Upper lobe of left lung (tissue), 6 donors: Measurements from ENCODE around the gene CSTPP1. TPM values are rescaled to one million over a fixed set of nuclear protein-coding genes. Genes with fewer than 3 reads are reported as not detected.

Experiments used
- ATAC-seq, 2 donors: fragments of 200-7000 bp; cut with Tn5 transposase; one replicate each; pipeline ENCODE4 v1.9.1; 2022; ENCODE audit warnings: mild to moderate bottlenecking in 2 of 2, moderate library complexity in 2 of 2; ENCODE audit not compliant: low FRiP score in 2 of 2
- DNase-seq, 2 donors: peaks; one replicate each; pipeline ENCODE4 v3.0.0-alpha.2; 2019 to 2020
- H3K27ac ChIP-seq, 4 donors: fragments of 200-600 bp; sonication (generic); one replicate each; pipeline ENCODE4 v1.5.1; 2016 to 2019
- H3K27me3 ChIP-seq, 4 donors: fragments of 200-600 bp; sonication (generic); one replicate each; pipeline ENCODE4 v1.5.1; 2017 to 2019
- H3K36me3 ChIP-seq, 4 donors: fragments of 200-600 bp; sonication (generic); one replicate each; pipeline ENCODE4 v1.5.1; 2016 to 2019
- H3K4me1 ChIP-seq, 4 donors: fragments of 200-600 bp; sonication (generic); one replicate each; pipeline ENCODE4 v1.5.1; 2018 to 2019
- H3K4me3 ChIP-seq, 4 donors: fragments of 200-600 bp; sonication (generic); one replicate each; pipeline ENCODE4 v1.5.1; 2017 to 2019; ENCODE audit warnings: mild to moderate bottlenecking in 2 of 4, moderate library complexity in 1 of 4
- H3K9me3 ChIP-seq, 4 donors: fragments of 200-600 bp; sonication (generic); one replicate each; pipeline ENCODE4 v1.5.1; 2018 to 2019
- EP300 ChIP-seq, 4 donors: sonication (generic); formaldehyde crosslinking; IDR thresholded peaks; one replicate each; pipeline ENCODE4 v1.5.1; 2017; ENCODE audit warnings: antibody characterized with exemption in 4 of 4, control low read depth in 2 of 4
- POLR2A ChIP-seq, 4 donors: fragments of 450-650 bp; IDR thresholded peaks; one replicate each; pipeline ENCODE4 v1.5.1; 2016 to 2017; ENCODE audit warnings: antibody characterized with exemption in 4 of 4, mild to moderate bottlenecking in 2 of 4
- POLR2AphosphoS5 ChIP-seq, 2 donors: sonication (generic); formaldehyde crosslinking; IDR thresholded peaks; one replicate each; pipeline ENCODE4 v1.5.1; 2017; ENCODE audit warnings: antibody characterized with exemption in 2 of 2
- WGBS, 2 donors: methylation state at CpG; one replicate each; pipeline ENCODE4 v1.1.5; 2017 to 2018; 5-methylcytosine and 5-hydroxymethylcytosine counted together
- total RNA-seq, 6 donors: library from RNA; depleted of rRNA in 4 of 6; stranded (reverse); fragments of >200 nt in 4 of 6; gene quantifications; one replicate each; pipeline versions ENCODE4 v1.1.0 to v1.2.1, GENCODE V29; 2016 to 2021
- TF ChIP-seq, protein P1 (sequence below), 6 experiments: fragments of 450-650 bp in 4 of 6; fragments of 200-600 bp in 2 of 6; sonication (generic) in 2 of 6; IDR thresholded peaks; one replicate each; pipeline ENCODE4 v1.5.1; 2016 to 2019; ENCODE audit warnings: antibody characterized with exemption in 6 of 6
- donor health status: DM: no; HTN: no; CAD: no; lungs with moderate emphysema.
- donor health status: DM: no; HTN: yes; CAD: no; lungs with severe emphysema.

Gene CSTPP1
- total RNA-seq, 6 donors from 2014 or later, result 23.9 to 71.2 (median 47.2) TPM

DNA sequence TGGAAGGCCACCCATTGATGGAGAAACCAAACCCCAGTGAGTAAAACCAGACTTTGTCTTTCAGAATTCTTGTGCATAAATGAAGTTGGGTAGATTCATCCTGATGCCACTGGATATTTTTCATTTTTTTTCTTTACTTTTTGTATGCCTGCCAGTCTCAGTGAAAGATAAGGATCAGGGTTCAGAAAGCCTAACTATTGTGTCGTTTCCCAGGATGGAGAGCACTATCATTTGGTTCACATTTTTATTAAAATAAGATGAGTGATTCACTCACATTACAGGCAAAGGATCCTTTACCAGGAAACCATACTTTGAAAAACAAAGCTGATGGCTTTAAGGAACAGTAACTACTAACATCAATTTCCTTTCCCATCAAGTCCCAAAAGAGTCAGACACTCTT is 188.1 kb downstream of the CSTPP1 start:
- no peaks in the 10 kb centered on the region for H3K4me1 ChIP-seq
- DNase-seq (no peak), ATAC-seq (no peak)
- 55 to 75% methylated on average over 1 of the region's 1 CpG for WGBS, 2 donors
- H3K27ac ChIP-seq, result no peak overlapping the region
- no peak overlapping the region for H3K4me3 ChIP-seq
- H3K9me3 ChIP-seq, result no peaks in the 10 kb centered on the region
- TF ChIP-seq, protein P1, sequence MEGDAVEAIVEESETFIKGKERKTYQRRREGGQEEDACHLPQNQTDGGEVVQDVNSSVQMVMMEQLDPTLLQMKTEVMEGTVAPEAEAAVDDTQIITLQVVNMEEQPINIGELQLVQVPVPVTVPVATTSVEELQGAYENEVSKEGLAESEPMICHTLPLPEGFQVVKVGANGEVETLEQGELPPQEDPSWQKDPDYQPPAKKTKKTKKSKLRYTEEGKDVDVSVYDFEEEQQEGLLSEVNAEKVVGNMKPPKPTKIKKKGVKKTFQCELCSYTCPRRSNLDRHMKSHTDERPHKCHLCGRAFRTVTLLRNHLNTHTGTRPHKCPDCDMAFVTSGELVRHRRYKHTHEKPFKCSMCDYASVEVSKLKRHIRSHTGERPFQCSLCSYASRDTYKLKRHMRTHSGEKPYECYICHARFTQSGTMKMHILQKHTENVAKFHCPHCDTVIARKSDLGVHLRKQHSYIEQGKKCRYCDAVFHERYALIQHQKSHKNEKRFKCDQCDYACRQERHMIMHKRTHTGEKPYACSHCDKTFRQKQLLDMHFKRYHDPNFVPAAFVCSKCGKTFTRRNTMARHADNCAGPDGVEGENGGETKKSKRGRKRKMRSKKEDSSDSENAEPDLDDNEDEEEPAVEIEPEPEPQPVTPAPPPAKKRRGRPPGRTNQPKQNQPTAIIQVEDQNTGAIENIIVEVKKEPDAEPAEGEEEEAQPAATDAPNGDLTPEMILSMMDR (IDR thresholded peaks at IDR 0.05), result no peak
- TF ChIP-seq POLR2AphosphoS5 (IDR thresholded peaks at IDR 0.05) (no peak), EP300 (IDR thresholded peaks at IDR 0.05) (no peak), POLR2A (IDR thresholded peaks at IDR 0.05) (no peak)
- no peaks in the 10 kb centered on the region for H3K27me3 ChIP-seq
- H3K36me3 ChIP-seq, result no peaks in the 10 kb centered on the region

DNA sequence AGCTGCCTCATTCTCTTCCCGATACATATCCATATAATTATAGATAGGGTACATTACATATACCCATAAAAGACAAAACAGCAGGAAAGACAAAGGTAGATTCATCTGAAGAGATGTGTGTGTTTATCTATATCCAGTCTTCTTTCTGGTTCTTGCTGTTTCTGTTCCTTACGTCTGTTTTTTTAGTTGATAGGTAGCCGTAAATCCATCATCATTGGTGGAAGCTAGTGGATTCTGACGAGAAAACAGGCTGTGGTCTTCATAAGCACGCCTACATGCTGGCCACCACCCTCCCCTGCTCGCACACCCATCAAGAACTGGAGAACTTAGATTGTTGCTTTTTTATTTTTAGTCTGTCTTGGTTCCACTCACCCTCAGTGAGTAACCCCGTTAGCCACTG is 188.5 kb downstream of the CSTPP1 start:
- ATAC-seq (no peak), DNase-seq (no peak)
- TF ChIP-seq POLR2A (IDR thresholded peaks at IDR 0.05) (no peak), POLR2AphosphoS5 (IDR thresholded peaks at IDR 0.05) (no peak), EP300 (IDR thresholded peaks at IDR 0.05) (no peak)
- TF ChIP-seq, protein P1 (IDR thresholded peaks at IDR 0.05), result no peak
- Histone ChIP-seq H3K36me3 (no peaks in the 10 kb centered on the region), H3K9me3 (no peaks in the 10 kb centered on the region), H3K4me1 (no peaks in the 10 kb centered on the region), H3K27me3 (no peaks in the 10 kb centered on the region), H3K4me3 (no peak overlapping the region), H3K27ac (no peak overlapping the region)
- 86 to 88% methylated on average over 7 of the region's 7 CpGs for WGBS, 2 donors

DNA sequence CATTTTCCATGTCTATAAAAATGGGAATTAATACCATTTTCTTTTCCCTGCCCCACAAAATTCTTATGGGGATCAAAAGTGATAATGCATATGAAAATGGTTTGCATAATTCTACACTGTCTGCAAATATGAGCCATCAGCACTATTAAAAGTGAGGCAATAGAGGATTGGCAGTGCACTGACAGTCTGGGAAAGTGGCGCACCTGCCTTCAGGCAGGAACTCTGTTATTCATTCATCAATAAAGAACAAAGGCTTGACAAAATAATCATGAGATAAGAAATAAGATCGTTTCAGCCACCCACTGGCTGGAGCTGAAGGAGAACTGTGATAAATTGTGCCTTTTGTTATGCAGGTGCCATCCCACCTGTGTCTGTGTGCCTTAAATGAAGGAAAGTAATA is 190.7 kb downstream of the CSTPP1 start:
- DNase-seq (no peak), ATAC-seq (no peak)
- Histone ChIP-seq H3K36me3 (no peaks in the 10 kb centered on the region), H3K27ac (no peak overlapping the region), H3K9me3 (no peaks in the 10 kb centered on the region), H3K4me1 (no peaks in the 10 kb centered on the region), H3K27me3 (no peaks in the 10 kb centered on the region), H3K4me3 (no peak overlapping the region)
- 63 to 73% methylated on average over 2 of the region's 2 CpGs for WGBS, 2 donors
- TF ChIP-seq POLR2AphosphoS5 (IDR thresholded peaks at IDR 0.05) (no peak), EP300 (IDR thresholded peaks at IDR 0.05) (no peak), POLR2A (IDR thresholded peaks at IDR 0.05) (no peak)
- TF ChIP-seq, protein P1 (IDR thresholded peaks at IDR 0.05), result no peak

DNA sequence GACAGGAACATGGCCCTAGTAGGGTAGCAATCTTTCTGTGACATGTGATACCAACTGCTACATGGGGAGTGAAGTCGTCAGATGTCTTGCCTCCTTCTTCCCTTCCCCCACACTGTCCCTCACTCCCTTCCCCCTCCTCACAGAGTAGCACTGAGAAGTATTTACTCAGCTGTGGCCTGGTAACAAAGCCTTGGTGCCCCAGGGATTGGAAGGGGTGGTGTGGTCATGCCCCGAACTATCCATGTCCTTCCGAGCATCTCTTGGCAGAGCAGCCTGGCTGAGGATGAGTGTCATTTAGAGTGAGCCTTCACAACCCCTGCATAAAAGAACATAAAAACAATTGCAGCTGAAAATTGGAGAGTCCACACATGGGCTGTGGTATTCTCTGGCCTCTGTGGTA is 194.0 kb downstream of the CSTPP1 start:
- Histone ChIP-seq H3K27me3 (no peaks in the 10 kb centered on the region), H3K9me3 (no peaks in the 10 kb centered on the region), H3K36me3 (no peaks in the 10 kb centered on the region), H3K4me1 (no peaks in the 10 kb centered on the region), H3K27ac (no peak overlapping the region), H3K4me3 (no peak overlapping the region)
- ATAC-seq (no peak), DNase-seq (no peak)
- WGBS, 2 donors, result 83 to 85% methylated on average over 3 of the region's 3 CpGs
- TF ChIP-seq, protein P1 (IDR thresholded peaks at IDR 0.05), result no peak

DNA sequence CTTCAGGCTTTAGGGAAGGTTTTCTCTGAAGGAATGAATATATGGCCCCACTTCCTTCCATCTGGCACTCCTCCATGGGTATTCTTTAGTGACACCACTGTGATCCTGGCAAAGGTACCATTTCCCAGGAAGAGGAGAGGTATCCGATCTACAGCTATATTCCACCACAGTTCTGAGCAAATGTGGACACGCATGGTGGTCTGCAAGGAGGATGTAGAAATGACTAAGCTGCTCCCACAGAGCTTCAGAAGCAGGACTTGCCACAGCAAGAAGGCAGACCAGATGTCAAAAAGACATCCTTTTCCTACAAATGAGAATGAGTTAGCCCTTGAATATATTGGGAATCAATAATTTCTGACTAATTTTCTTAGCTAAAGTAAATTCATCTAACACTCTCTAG is 194.6 kb downstream of the CSTPP1 start:
- H3K27me3 ChIP-seq, result no peaks in the 10 kb centered on the region
- no peak overlapping the region for H3K4me3 ChIP-seq
- H3K36me3 ChIP-seq, result no peaks in the 10 kb centered on the region
- H3K27ac ChIP-seq, result no peak overlapping the region
- 92 to 100% methylated on average over 2 of the region's 2 CpGs for WGBS, 2 donors
- H3K9me3 ChIP-seq, result no peaks in the 10 kb centered on the region
- TF ChIP-seq POLR2AphosphoS5 (IDR thresholded peaks at IDR 0.05) (no peak), EP300 (IDR thresholded peaks at IDR 0.05) (no peak), POLR2A (IDR thresholded peaks at IDR 0.05) (no peak)
- TF ChIP-seq, protein P1 (IDR thresholded peaks at IDR 0.05), result no peak
- no peak for DNase-seq
- H3K4me1 ChIP-seq, result no peaks in the 10 kb centered on the region
- no peak for ATAC-seq
